RWPE1 (cell line): ENCODE measurements around the gene LRCH1.

Experiments used
- CTCF ChIA-PET: fragments of 350-600 bp; sonication (Branson Sonifier 250); formaldehyde crosslinking; extraction: SDS; loops from one replicate; lab custom pipeline; 2021; lab: Yijun Ruan, JAX
- POLR2A ChIA-PET: fragments of 400-600 bp; formaldehyde crosslinking; extraction: SDS; loops from one replicate; lab custom pipeline; 2020; ENCODE audit warnings: antibody characterized with exemption; ENCODE audit not compliant: low non-redundant PET; lab: Yijun Ruan, JAX
- DNase-seq: peaks from one replicate; pipeline ENCODE4 v3.0.0; 2012; ENCODE audit warnings: low spot score
- H3K27ac ChIP-seq: fragments of 450-650 bp; 2 replicates; pipeline ENCODE4 v1.5.1; 2017
- TF ChIP-seq, protein P1 (sequence below): fragments of 450-650 bp; conservative IDR thresholded peaks from 2 replicates; pipeline ENCODE4 v1.5.1; 2017; ENCODE audit warnings: low read depth, mild to moderate bottlenecking

LRCH1 gene

DNA sequence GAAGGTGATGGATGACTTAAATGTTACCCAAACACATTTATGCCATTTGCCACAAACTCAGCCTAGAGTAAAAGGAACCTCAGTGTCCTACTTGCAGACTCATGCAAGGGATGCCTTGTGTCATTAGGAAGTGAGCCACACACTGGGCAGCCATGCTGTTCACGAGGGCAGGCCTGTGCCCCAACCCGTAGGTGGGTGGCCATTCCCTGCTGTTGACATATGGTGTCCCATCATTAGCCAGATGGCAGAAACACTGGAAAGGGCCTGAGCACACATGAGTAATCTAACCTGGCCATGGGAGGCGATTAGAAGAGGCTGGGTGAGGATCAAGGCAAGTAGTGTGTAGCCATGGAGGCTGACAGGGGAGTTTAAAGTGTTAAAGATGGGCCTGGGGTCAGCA lies 9.7 kb upstream of the LRCH1 start:
- POLR2A ChIA-PET: no interaction called here
- CTCF ChIA-PET: no interaction called here
- no peak overlapping the region for H3K27ac ChIP-seq
- TF ChIP-seq, protein P1, sequence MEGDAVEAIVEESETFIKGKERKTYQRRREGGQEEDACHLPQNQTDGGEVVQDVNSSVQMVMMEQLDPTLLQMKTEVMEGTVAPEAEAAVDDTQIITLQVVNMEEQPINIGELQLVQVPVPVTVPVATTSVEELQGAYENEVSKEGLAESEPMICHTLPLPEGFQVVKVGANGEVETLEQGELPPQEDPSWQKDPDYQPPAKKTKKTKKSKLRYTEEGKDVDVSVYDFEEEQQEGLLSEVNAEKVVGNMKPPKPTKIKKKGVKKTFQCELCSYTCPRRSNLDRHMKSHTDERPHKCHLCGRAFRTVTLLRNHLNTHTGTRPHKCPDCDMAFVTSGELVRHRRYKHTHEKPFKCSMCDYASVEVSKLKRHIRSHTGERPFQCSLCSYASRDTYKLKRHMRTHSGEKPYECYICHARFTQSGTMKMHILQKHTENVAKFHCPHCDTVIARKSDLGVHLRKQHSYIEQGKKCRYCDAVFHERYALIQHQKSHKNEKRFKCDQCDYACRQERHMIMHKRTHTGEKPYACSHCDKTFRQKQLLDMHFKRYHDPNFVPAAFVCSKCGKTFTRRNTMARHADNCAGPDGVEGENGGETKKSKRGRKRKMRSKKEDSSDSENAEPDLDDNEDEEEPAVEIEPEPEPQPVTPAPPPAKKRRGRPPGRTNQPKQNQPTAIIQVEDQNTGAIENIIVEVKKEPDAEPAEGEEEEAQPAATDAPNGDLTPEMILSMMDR: no peak
- no peak for DNase-seq

DNA sequence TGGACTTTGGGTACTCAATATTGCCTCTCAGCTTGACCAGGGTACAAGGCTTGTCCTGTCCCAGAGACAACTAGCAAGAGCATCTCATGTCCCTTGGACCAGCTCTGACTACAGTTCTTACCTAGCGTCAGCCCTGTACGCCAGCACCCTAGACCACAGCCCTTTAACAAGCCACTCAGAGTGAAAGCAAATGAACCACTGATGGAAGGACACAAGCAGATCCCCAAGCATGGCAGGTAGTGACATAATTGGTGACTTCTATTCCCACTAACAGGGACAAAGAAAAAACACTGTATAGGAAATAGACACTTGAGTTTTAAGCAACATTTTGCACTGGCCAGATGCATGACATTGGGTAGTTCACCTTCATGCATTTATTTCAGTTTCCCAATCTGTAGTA lies 8.8 kb upstream of the LRCH1 start:
- ChIA-PET CTCF (no interaction called here), POLR2A (no interaction called here)
- TF ChIP-seq, protein P1: no peak
- DNase-seq: no peak
- H3K27ac ChIP-seq: no peak overlapping the region

DNA sequence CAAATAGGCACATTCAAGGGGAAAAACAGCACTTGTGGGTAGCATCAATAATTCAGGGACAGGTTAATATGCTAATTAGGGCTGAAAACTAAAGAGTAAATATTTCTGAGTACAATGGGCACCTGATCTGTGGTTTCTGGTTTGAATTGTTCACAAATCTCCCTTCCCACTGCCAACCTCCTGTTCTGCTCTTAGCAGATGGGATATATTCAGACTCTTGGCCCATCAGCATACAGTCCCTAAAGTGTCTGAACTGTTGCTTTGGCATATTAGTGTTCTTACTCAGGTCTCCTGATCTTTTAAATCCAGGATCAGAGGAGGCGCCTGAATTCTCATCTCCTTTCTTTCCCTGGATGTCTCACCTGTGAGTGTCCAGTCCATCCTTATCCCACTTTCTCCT lies 8.2 kb upstream of the LRCH1 start:
- DNase-seq: no peak
- TF ChIP-seq, protein P1: no peak
- CTCF ChIA-PET: interaction anchor here (0.6 kb wide), 1 partner anchor 44 kb away, joined by 4 read pairs; no protein-coding TSS in a partner anchor
- H3K27ac ChIP-seq: no peak overlapping the region
- POLR2A ChIA-PET: no interaction called here

DNA sequence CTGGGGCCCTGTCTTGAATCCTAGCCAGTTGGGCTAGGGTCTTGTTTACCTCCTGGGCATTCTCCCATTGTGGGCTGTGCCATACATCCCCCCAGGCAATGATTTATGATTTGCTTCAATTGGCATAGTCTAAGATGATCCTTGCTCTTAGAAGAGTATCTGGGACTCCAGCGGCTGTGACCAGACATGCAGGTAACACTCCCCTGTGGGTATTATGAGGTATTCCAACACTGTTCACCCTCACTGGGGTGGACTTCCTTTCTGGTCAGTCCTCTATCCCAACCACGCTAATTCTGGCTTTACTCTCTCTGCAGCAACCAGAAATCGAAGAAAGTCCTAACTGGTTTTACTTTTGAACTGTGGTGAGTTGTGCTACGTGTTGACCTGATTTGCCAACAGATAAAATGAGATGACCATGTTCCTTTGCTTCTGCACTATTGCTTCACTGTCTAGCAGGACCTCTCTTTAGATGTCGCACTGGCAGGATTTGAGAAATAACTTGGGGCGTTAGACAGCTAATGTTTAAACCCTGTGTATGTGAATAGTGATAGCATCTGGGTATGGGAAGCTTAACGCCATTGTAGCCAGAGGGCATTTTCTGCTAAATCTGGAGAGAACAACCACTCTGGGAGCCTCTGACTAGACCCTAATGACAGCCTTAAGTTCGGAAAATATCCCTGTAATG lies 6.7 kb upstream of the LRCH1 start:
- no peak overlapping the region for H3K27ac ChIP-seq
- CTCF ChIA-PET: no interaction called here
- TF ChIP-seq, protein P1: no peak
- POLR2A ChIA-PET: no interaction called here
- DNase-seq: no peak

DNA sequence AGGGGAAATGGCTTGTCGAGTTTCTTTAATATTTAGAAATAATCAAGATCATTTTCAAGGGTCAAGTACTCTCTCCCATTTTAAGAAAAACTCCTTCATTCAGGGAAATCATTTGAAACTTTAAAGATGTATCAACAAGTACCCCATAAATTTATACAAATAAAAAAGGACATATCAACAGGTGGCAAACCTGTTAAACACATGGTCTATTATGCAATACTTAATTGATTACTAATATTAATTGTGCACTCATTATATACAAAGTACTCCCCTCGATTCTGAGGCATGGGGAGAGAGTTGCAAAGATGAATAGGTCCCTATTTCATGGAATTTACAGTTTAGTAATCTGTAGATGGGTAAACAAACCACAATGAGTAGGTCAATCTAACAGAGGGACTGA lies 2.1 kb upstream of the LRCH1 start:
- H3K27ac ChIP-seq: no peak overlapping the region
- TF ChIP-seq, protein P1: no peak
- POLR2A ChIA-PET: no interaction called here
- DNase-seq: no peak
- CTCF ChIA-PET: interaction anchor here (0.6 to 2.0 kb wide), 11 partner anchors 9 to 538 kb away, joined by 3 to 30 read pairs (median 4); no protein-coding TSS in a partner anchor

DNA sequence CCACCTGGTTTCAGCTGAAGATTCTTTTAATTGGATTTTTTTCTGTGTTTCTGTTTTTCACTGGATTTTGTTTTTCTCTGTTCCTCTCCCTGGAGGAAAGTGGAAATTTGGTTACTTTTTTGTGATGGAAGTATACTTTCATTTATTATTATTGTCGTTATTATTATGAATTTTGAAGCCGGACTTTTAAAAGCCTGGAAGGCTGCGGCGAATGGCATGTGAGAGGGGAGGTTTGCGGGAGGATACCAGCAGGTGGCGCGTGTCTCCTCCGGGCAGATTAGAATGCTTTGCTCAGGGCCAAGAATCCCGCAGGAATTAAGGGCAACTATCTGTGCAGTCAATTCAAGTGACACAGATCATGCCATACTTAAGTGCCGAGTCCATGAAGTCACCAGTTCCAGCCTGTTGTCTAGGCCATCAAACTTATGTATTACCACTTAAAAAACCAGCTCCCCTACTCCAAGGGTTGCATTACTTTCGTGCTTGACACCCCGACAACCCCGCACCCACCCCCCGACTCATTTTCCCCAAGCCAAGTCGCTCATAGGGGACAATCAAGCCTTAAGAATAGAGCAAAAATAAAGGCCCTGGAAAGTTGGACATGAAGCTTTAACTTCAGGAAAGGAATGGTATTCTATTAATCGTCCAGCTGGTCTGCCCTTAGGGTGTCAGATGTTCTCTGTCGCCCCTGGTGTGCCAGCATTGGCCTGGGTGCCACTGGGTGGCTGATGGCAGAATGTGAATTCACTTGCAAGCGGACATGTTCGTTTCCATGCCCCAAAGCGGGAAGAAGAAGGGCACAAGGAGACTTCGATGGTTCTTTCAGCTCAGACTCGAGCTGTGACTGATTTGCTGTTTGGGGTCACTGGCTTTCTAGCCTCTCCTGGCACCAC lies 1.3 kb upstream of the LRCH1 start:
- peak overlapping the region; percentile 95 for H3K27ac ChIP-seq
- peak; percentile 68 for DNase-seq
- TF ChIP-seq, protein P1: peak; percentile 90
- ChIA-PET POLR2A (no interaction called here), CTCF (interaction anchor here (0.6 to 2.0 kb wide), 21 partner anchors 10 to 537 kb away, joined by 3 to 30 read pairs (median 3); no protein-coding TSS in a partner anchor)
